ENCODE data around the gene ITM2A. TPM values are rescaled to one million over a fixed set of nuclear protein-coding genes. Genes with fewer than 3 reads are reported as not detected.

ITM2A gene
- not detected in 2 replicates for total RNA-seq (2014; rRNA removed; shearing (Covaris generic))

GRCh38 chrX:79366873-79367749, at the start of gene ITM2A:
Gene ITM2A, minus strand, starts transcription at chrX:79367334. Its CDS starts 119 bp downstream, at chrX:79367215.
- in situ Hi-C loops (cut with HindIII; ENCODE audit: low sequenced_read_pairs), result no loop called here
- no peak for DNase-seq (ENCODE audit: low spot score)

- in situ Hi-C loops (cut with HindIII; ENCODE audit: low sequenced_read_pairs), result no loop called here
- no peak for DNase-seq (ENCODE audit: low spot score)
Measured at GRCh38 chrX:79415056-79415455, 47.9 kb upstream of the ITM2A start.

- no peak for DNase-seq (ENCODE audit: low spot score)
- in situ Hi-C loops (cut with HindIII; ENCODE audit: low sequenced_read_pairs), result no loop called here
Measured at GRCh38 chrX:79413963-79414362, 46.8 kb upstream of the ITM2A start.

- no peak for DNase-seq (ENCODE audit: low spot score)
- in situ Hi-C loops (cut with HindIII; ENCODE audit: low sequenced_read_pairs), result no loop called here
Measured at GRCh38 chrX:79412972-79413371, 45.8 kb upstream of the ITM2A start.

- no peak for DNase-seq (ENCODE audit: low spot score)
- in situ Hi-C loops (cut with HindIII; ENCODE audit: low sequenced_read_pairs), result no loop called here
Measured at GRCh38 chrX:79412166-79412565, 45.0 kb upstream of the ITM2A start.

- in situ Hi-C loops (cut with HindIII; ENCODE audit: low sequenced_read_pairs), result no loop called here
- no peak for DNase-seq (ENCODE audit: low spot score)
Measured at GRCh38 chrX:79409657-79410056, 42.5 kb upstream of the ITM2A start.

- DNase-seq (ENCODE audit: low spot score), result no peak
- in situ Hi-C loops (cut with HindIII; ENCODE audit: low sequenced_read_pairs), result no loop called here
Measured at GRCh38 chrX:79408623-79409322, 41.6 kb upstream of the ITM2A start.

- in situ Hi-C loops (cut with HindIII; ENCODE audit: low sequenced_read_pairs), result no loop called here
- no peak for DNase-seq (ENCODE audit: low spot score)
Measured at GRCh38 chrX:79400623-79401022, 33.5 kb upstream of the ITM2A start.

GRCh38 chrX:79375340-79375739, 8.2 kb upstream of the ITM2A start:
- in situ Hi-C loops (cut with HindIII; ENCODE audit: low sequenced_read_pairs), result no loop called here

GRCh38 chrX:79371640-79372039, 4.5 kb upstream of the ITM2A start:
- in situ Hi-C loops (cut with HindIII; ENCODE audit: low sequenced_read_pairs), result no loop called here
- DNase-seq (ENCODE audit: low spot score), result no peak

More at GRCh38 chrX:79375340-79375739, 8.2 kb upstream of the ITM2A start:
- DNase-seq (ENCODE audit: low spot score), result no peak

- in situ Hi-C loops (cut with HindIII; ENCODE audit: low sequenced_read_pairs), result no loop called here
- DNase-seq (ENCODE audit: low spot score), result no peak
Measured at GRCh38 chrX:79371101-79371500, 4.0 kb upstream of the ITM2A start.

- in situ Hi-C loops (cut with HindIII; ENCODE audit: low sequenced_read_pairs), result no loop called here
- DNase-seq (ENCODE audit: low spot score), result no peak
Measured at GRCh38 chrX:79369871-79370270, 2.7 kb upstream of the ITM2A start.

- no peak for DNase-seq (ENCODE audit: low spot score)
- in situ Hi-C loops (cut with HindIII; ENCODE audit: low sequenced_read_pairs), result no loop called here
Measured at GRCh38 chrX:79368441-79368840, 1.3 kb upstream of the ITM2A start.

- DNase-seq (ENCODE audit: low spot score), result no peak
- in situ Hi-C loops (cut with HindIII; ENCODE audit: low sequenced_read_pairs), result no loop called here
Measured at GRCh38 chrX:79367907-79368306, 773 bp upstream of the ITM2A start.

GRCh38 chrX:79366556-79366872, 620 bp downstream of the ITM2A start:
- in situ Hi-C loops (cut with HindIII; ENCODE audit: low sequenced_read_pairs), result no loop called here

GRCh38 chrX:79365591-79365990, 1.5 kb downstream of the ITM2A start:
- DNase-seq (ENCODE audit: low spot score), result no peak
- in situ Hi-C loops (cut with HindIII; ENCODE audit: low sequenced_read_pairs), result no loop called here

More at GRCh38 chrX:79366556-79366872, 620 bp downstream of the ITM2A start:
- DNase-seq (ENCODE audit: low spot score), result no peak

- in situ Hi-C loops (cut with HindIII; ENCODE audit: low sequenced_read_pairs), result no loop called here
- no peak for DNase-seq (ENCODE audit: low spot score)
Measured at GRCh38 chrX:79364306-79364705, 2.8 kb downstream of the ITM2A start.

GRCh38 chrX:79361192-79361870, 5.8 kb downstream of the ITM2A start:
- DNase-seq (ENCODE audit: low spot score), result no peak
- in situ Hi-C loops (cut with HindIII; ENCODE audit: low sequenced_read_pairs), result no loop called here

- in situ Hi-C loops (cut with HindIII; ENCODE audit: low sequenced_read_pairs), result no loop called here
- DNase-seq (ENCODE audit: low spot score), result no peak
Measured at GRCh38 chrX:79336869-79337815, 30.0 kb downstream of the ITM2A start.

All from G401 (cell line).